ENCODE results near the gene SLC12A7. TPM values are rescaled to one million over a fixed set of nuclear protein-coding genes. Genes with fewer than 3 reads are reported as not detected.

Gene SLC12A7
- total and polyA plus RNA-seq, 9 of the 15 experiments (the other 6 are each of a cell fraction or from before 2014, with no cell fraction given) = 0.01 to 3.1 (median 0.56) TPM

DNA sequence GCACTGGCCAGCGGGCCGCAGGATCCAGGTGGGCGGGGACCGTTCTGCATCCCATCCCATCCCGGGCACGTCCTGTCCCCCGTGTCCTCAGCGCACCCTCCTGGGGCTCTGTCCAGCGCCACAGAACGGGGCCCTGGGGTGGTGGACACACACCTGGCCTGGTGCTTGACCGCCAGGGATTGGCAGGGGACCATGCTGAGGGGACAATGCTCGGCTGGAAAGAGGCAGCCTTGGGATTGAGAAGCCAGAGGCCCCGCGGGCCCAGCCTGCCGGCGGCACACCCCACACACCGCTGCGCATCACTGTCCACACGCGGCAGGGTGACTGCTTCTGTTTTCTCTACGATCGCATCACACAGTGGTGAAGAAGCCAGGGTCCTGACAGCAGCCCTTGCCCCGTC is 33.0 kb downstream of the SLC12A7 start:
- DNase-seq (ENCODE audit: extremely low read depth in 1 of 4, low spot score in 3 of 4) = no peak
- in situ Hi-C loops (cut with MboI) (no loop called here), intact Hi-C loops (cut with micrococcal nuclease) (no loop called here)
- H3K9me3 ChIP-seq (replicated peaks; ENCODE audit: control insufficient read depth, insufficient read depth, low read depth, low read length) = no peaks in the 10 kb centered on the region
- no peaks in the 10 kb centered on the region for H3K36me3 ChIP-seq (ENCODE audit: control insufficient read depth, insufficient read depth, low read length)
- H3K79me2 ChIP-seq (ENCODE audit: control insufficient read depth, insufficient read depth, low read length) = no peaks in the 10 kb centered on the region
- H3K4me2 ChIP-seq (ENCODE audit: insufficient read depth, low read length) = no peak overlapping the region
- H2AFZ ChIP-seq (ENCODE audit: low read depth, low read length) = no peak overlapping the region
- ChIA-PET POLR2A (no interaction called here), CTCF (ENCODE audit: low intra/inter-chr PET ratio) (no interaction called here)
- TF ChIP-seq PURB (CRISPR knock-in tag; IDR thresholded peaks at IDR 0.05; ENCODE audit: low read depth) (no peak), ZKSCAN3 (CRISPR knock-in tag; IDR thresholded peaks at IDR 0.05) (no peak), ZNF785 (CRISPR knock-in tag; IDR thresholded peaks at IDR 0.05) (no peak), LARP7 (IDR thresholded peaks at IDR 0.05) (no peak), SMARCA4 (IDR thresholded peaks at IDR 0.05) (no peak), GTF2F1 (IDR thresholded peaks at IDR 0.05; ENCODE audit: low read depth, low read length) (no peak), LEF1 (IDR thresholded peaks at IDR 0.05) (no peak), ARID2 (IDR thresholded peaks at IDR 0.05) (no peak), ZNF780A (CRISPR knock-in tag; IDR thresholded peaks at IDR 0.05) (no peak), ZNF133 (CRISPR knock-in tag; IDR thresholded peaks at IDR 0.05) (no peak), ZNF57 (CRISPR knock-in tag; IDR thresholded peaks at IDR 0.05) (no peak), ASH1L (IDR thresholded peaks at IDR 0.05; ENCODE audit: borderline replicate concordance, low read depth, partially characterized antibody) (no peak), MTF1 (CRISPR knock-in tag; IDR thresholded peaks at IDR 0.05; ENCODE audit: borderline replicate concordance) (no peak), HNRNPK (IDR thresholded peaks at IDR 0.05; ENCODE audit: low read depth, low read length, poor library complexity, severe bottlenecking) (no peak), SRSF1 (IDR thresholded peaks at IDR 0.05; ENCODE audit: low read depth, low read length) (no peak)
- TF ChIP-seq, protein P1, sequence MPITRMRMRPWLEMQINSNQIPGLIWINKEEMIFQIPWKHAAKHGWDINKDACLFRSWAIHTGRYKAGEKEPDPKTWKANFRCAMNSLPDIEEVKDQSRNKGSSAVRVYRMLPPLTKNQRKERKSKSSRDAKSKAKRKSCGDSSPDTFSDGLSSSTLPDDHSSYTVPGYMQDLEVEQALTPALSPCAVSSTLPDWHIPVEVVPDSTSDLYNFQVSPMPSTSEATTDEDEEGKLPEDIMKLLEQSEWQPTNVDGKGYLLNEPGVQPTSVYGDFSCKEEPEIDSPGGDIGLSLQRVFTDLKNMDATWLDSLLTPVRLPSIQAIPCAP (CRISPR knock-in tag; IDR thresholded peaks at IDR 0.05; ENCODE audit: borderline replicate concordance) = no peak
- TF ChIP-seq, protein P2, sequence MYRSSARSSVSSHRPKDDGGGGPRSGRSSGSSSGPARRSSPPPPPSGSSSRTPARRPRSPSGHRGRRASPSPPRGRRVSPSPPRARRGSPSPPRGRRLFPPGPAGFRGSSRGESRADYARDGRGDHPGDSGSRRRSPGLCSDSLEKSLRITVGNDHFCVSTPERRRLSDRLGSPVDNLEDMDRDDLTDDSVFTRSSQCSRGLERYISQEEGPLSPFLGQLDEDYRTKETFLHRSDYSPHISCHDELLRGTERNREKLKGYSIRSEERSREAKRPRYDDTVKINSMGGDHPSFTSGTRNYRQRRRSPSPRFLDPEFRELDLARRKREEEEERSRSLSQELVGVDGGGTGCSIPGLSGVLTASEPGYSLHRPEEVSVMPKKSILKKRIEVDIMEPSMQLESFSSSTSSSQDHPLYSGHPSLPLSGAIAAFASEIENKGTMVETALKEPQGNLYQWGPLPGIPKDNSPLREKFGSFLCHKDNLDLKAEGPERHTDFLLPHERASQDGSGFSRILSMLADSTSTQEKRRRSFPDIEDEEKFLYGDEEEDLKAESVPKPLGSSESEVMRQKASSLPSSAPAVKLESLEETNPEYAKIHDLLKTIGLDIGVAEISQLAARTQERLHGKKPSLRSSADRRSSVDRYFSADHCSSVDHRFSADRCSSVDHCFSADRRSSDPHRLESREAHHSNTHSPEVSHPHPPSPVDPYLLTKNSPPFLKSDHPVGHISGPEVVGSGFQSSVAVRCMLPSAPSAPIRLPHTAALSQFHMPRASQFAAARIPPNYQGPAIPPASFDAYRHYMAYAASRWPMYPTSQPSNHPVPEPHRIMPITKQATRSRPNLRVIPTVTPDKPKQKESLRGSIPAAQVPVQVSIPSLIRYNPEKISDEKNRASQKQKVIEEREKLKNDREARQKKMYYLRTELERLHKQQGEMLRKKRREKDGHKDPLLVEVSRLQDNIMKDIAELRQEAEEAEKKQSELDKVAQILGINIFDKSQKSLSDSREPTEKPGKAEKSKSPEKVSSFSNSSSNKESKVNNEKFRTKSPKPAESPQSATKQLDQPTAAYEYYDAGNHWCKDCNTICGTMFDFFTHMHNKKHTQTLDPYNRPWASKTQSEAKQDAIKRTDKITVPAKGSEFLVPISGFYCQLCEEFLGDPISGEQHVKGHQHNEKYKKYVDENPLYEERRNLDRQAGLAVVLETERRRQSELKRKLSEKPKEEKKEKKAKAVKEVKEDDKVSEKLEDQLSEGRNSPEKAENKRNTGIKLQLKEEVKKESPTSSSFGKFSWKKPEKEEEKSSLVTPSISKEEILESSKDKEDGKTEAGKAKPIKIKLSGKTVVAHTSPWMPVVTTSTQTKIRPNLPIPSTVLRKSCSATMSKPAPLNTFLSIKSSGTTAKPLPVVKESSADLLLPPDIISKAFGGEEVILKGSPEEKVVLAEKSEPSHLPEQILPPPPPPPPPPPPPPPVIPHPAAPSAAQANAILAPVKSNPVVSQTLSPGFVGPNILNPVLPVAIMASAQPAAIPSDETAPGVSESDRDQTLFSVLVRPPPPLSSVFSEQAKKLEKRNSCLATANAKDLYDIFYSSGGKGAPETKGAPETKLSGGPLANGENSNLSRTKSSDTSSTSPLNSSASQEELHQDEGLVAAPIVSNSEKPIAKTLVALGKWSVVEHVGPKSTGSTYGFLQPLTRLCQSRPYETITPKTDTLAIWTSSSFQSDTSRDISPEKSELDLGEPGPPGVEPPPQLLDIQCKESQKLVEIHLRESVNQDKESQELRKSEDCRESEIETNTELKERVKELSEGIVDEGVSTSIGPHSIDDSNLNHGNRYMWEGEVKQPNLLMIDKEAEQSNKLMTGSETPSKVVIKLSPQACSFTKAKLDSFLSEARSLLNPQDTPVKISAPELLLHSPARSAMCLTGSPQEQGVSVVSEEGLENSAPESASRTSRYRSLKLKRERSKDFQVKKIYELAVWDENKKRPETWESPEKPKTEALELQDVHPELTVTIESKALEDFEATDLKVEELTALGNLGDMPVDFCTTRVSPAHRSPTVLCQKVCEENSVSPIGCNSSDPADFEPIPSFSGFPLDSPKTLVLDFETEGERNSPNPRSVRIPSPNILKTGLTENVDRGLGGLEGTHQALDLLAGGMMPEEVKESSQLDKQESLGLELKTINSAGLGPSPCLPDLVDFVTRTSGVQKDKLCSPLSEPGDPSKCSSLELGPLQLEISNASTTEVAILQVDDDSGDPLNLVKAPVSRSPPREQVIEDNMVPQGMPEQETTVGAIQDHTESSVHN (IDR thresholded peaks at IDR 0.05; ENCODE audit: borderline replicate concordance in 1 of 2, low read depth in 1 of 2) = no peak
- H3K27me3 ChIP-seq (ENCODE audit: control insufficient read depth in 2 of 2, insufficient read depth in 2 of 2, low read length in 2 of 2) = peaks cover 3 to 56% of the 10 kb centered on the region in 2 experiments; a peak in 3 of 5 replicates
- peaks cover 0 to 59% of the 10 kb centered on the region in 2 experiments; a peak in 2 of 5 replicates for H3K4me1 ChIP-seq (replicated peaks in 1 of 2; ENCODE audit: control insufficient read depth in 2 of 2, insufficient read depth in 2 of 2, low read length in 2 of 2)
- BruUV-seq (replicated peaks) = no TSS peak
- no peak overlapping the region for H3K4me3 ChIP-seq
- 48% methylated on average over 14 of the region's 23 CpGs for WGBS (ENCODE audit: insufficient coverage, low coverage, missing lambda C conversion rate)
- FAIRE-seq = no peak
- no peak for ATAC-seq
- H3K9ac ChIP-seq (ENCODE audit: insufficient read depth in 1 of 2, low read depth in 2 of 2, low read length in 2 of 2) = no peak overlapping the region
- no peak overlapping the region for H3K27ac ChIP-seq (ENCODE audit: extremely low read depth, low read depth, low read length)
- H4K20me1 ChIP-seq (replicated peaks; ENCODE audit: control insufficient read depth, insufficient read depth, low read length) = peaks cover 6% of the 10 kb centered on the region; the same call in 1 of the 2 replicates
- H3K9me1 ChIP-seq (ENCODE audit: control insufficient read depth, insufficient read depth, low read length) = no peaks in the 10 kb centered on the region

All from K562 (cell line).